ENCODE results near the gene RAB37.

GRCh38 chr17:74729866-74730265 is 7.2 kb upstream of the RAB37 start:
- TF ChIP-seq CTCF (IDR thresholded peaks at IDR 0.05) (no peak), POLR2A (IDR thresholded peaks at IDR 0.05) (no peak), EP300 (IDR thresholded peaks at IDR 0.05) (no peak)

Data from tibial nerve (tissue), 4 donors.